HepG2 (cell line): ENCODE data around the gene RGS1. TPM values are rescaled to one million over a fixed set of nuclear protein-coding genes. Genes with fewer than 3 reads are reported as not detected.

Source experiments
- ATAC-seq: fragments of 200-7000 bp; cut with Tn5 transposase; 3 replicates; pipeline ENCODE4 v1.9.1; 2020; ENCODE audit warnings: mild to moderate bottlenecking, moderate library complexity
- BruUV-seq: library from RNA; stranded (reverse); fragments of 400-500 nt; replicated peaks from 2 replicates; lab custom pipeline; 2021; lab: Mats Ljungman, UMichigan
- CTCF ChIA-PET: fragments of 300-600 bp; formaldehyde crosslinking; extraction: SDS; loops from one replicate; lab custom pipeline; 2021; ENCODE audit warnings: low total read pairs, inconsistent platforms, low intra/inter-chr PET ratio; lab: Yijun Ruan, JAX
- POLR2A ChIA-PET: fragments of 350-600 bp; sonication (Branson Sonifier 250); formaldehyde crosslinking; loops from one replicate; lab custom pipeline; 2020; ENCODE audit warnings: antibody characterized with exemption, inconsistent platforms; lab: Yijun Ruan, JAX
- DNase-seq: peaks from one replicate; pipeline ENCODE4 v3.0.0-alpha.2; 2015; ENCODE audit warnings: low spot score
- FAIRE-seq: peaks from 3 replicates; lab custom pipeline; 2011; peaks lifted over from hg19 to GRCh38; lab: Jason Lieb, UNC
- H2AFZ ChIP-seq: one replicate; pipeline ENCODE4 v1.6.1; 2011; ENCODE audit warnings: low read length, inconsistent platforms
- H3K27ac ChIP-seq: fragments of 300-600 bp; 3 replicates; pipeline ENCODE4 v1.8.0; 2011; ENCODE audit warnings: mixed run types, mild to moderate bottlenecking, mixed read lengths, low read length, inconsistent platforms; ENCODE audit not compliant: insufficient read depth; ENCODE audit errors: extremely low read length
- H3K27me3 ChIP-seq, 2 experiments: fragments of 200-600 bp in 1 of 2; 2 replicates in 1 of 2; 3 replicates in 1 of 2; pipeline versions ENCODE4 v1.6.0 to v1.8.0; 2011; ENCODE audit warnings: low read length in 2 of 2, mild to moderate bottlenecking in 2 of 2, moderate library complexity in 2 of 2, inconsistent platforms in 1 of 2; ENCODE audit not compliant: insufficient read depth in 2 of 2, control insufficient read depth in 1 of 2
- H3K36me3 ChIP-seq, 2 experiments: fragments of 200-600 bp in 1 of 2; replicated peaks in 1 of 2; 2 replicates in 1 of 2; 3 replicates in 1 of 2; pipeline versions ENCODE4 v1.5.1 to v1.8.0; 2011; ENCODE audit warnings: low read length in 2 of 2, inconsistent platforms in 1 of 2; ENCODE audit not compliant: insufficient read depth in 2 of 2, control insufficient read depth in 1 of 2
- H3K4me1 ChIP-seq: 2 replicates; pipeline ENCODE4 v1.5.1; 2012; ENCODE audit warnings: low read length, inconsistent platforms; ENCODE audit not compliant: insufficient read depth
- H3K4me2 ChIP-seq: 2 replicates; pipeline ENCODE4 v1.6.0; 2011; ENCODE audit warnings: low read depth, low read length, inconsistent platforms
- H3K4me3 ChIP-seq, 3 experiments: fragments of 200-600 bp in 1 of 3; sonication (generic), shearing (Covaris generic) in 1 of 3; replicated peaks in 1 of 3; 2 replicates each; pipeline ENCODE4 v1.5.1; 2011 to 2016; ENCODE audit warnings: low read length in 3 of 3, inconsistent platforms in 2 of 3, low read depth in 2 of 3, mild to moderate bottlenecking in 2 of 3, control low read depth in 1 of 3, mixed read lengths in 1 of 3; ENCODE audit not compliant: insufficient read depth in 1 of 3
- H3K79me2 ChIP-seq: one replicate; pipeline ENCODE4 v1.6.1; 2011; ENCODE audit warnings: low read length, inconsistent platforms; ENCODE audit not compliant: insufficient read depth
- H3K9ac ChIP-seq: 2 replicates; pipeline ENCODE4 v1.6.0; 2011; ENCODE audit warnings: mild to moderate bottlenecking, low read depth, low read length, inconsistent platforms; ENCODE audit not compliant: insufficient read depth
- H3K9me3 ChIP-seq: 2 replicates; pipeline ENCODE4 v1.5.1; 2012; ENCODE audit warnings: mild to moderate bottlenecking, low read length
- H4K20me1 ChIP-seq: 2 replicates; pipeline ENCODE4 v1.6.0; 2011; ENCODE audit warnings: inconsistent platforms, mild to moderate bottlenecking, low read length, moderate library complexity; ENCODE audit not compliant: insufficient read depth
- BRD4 ChIP-seq: sonication (generic); formaldehyde crosslinking; IDR thresholded peaks from 2 replicates; pipeline ENCODE4 v1.4.0; 2020; ENCODE audit warnings: missing genetic modification reagents
- CREB1 ChIP-seq, 2 experiments: fragments of 450-650 bp in 1 of 2; IDR thresholded peaks; 2 replicates each; pipeline ENCODE4 v1.6.1; 2016 to 2017; ENCODE audit warnings: control low read depth in 1 of 2, mild to moderate bottlenecking in 1 of 2, missing compliant biosample characterization in 1 of 2, missing genetic modification characterization in 1 of 2
- FOSL2 ChIP-seq: sonication (generic); formaldehyde crosslinking; IDR thresholded peaks from 2 replicates; pipeline ENCODE4 v1.4.0; 2020; ENCODE audit warnings: missing genetic modification reagents
- HDAC1 ChIP-seq: sonication (generic); formaldehyde crosslinking; IDR thresholded peaks from 2 replicates; pipeline ENCODE4 v1.5.1; 2020; ENCODE audit warnings: mild to moderate bottlenecking, missing genetic modification reagents
- KAT7 ChIP-seq: IDR thresholded peaks from 2 replicates; pipeline ENCODE4 v1.6.1; 2018; ENCODE audit warnings: borderline replicate concordance, missing compliant biosample characterization
- KDM5B ChIP-seq: sonication (generic); formaldehyde crosslinking; IDR thresholded peaks from 2 replicates; pipeline ENCODE4 v1.4.0; 2020; ENCODE audit warnings: missing genetic modification reagents, mild to moderate bottlenecking, borderline replicate concordance
- PCBP1 ChIP-seq: fragments of 200-400 bp; formaldehyde crosslinking; IDR thresholded peaks from 2 replicates; pipeline ENCODE4 v1.6.1; 2017; ENCODE audit warnings: mild to moderate bottlenecking, low read depth, low read length, borderline replicate concordance
- RAD51 ChIP-seq: fragments of 450-650 bp; IDR thresholded peaks from 2 replicates; pipeline ENCODE4 v1.6.1; 2016; ENCODE audit warnings: borderline replicate concordance
- WIZ ChIP-seq: sonication (generic); formaldehyde crosslinking; IDR thresholded peaks from 2 replicates; pipeline ENCODE4 v1.5.1; 2020; ENCODE audit warnings: mild to moderate bottlenecking, missing genetic modification reagents
- XRCC5 ChIP-seq: fragments of 200-400 bp; formaldehyde crosslinking; optimal IDR thresholded peaks from 2 replicates; pipeline ENCODE3; 2017; ENCODE audit warnings: mild to moderate bottlenecking, low read length
- ZBTB49 ChIP-seq: sonication (generic); formaldehyde crosslinking; IDR thresholded peaks from 2 replicates; pipeline ENCODE4 v1.4.0; 2020; ENCODE audit warnings: missing genetic modification reagents, borderline replicate concordance
- ZMYM4 ChIP-seq: sonication (generic); formaldehyde crosslinking; IDR thresholded peaks from 2 replicates; pipeline ENCODE4 v1.8.1; 2023; ENCODE audit warnings: mild to moderate bottlenecking, missing genetic modification reagents
- ZNF574 ChIP-seq: sonication (generic); formaldehyde crosslinking; IDR thresholded peaks from 2 replicates; pipeline ENCODE4 v1.4.0; 2020; ENCODE audit warnings: missing genetic modification reagents
- ZNF615 ChIP-seq: sonication (generic); formaldehyde crosslinking; IDR thresholded peaks from 2 replicates; pipeline ENCODE4 v1.5.0; 2020; ENCODE audit warnings: mild to moderate bottlenecking, missing genetic modification reagents, borderline replicate concordance
- ZNF619 ChIP-seq: sonication (generic); formaldehyde crosslinking; IDR thresholded peaks from 2 replicates; pipeline ENCODE4 v1.4.0; 2020; ENCODE audit warnings: mild to moderate bottlenecking, missing genetic modification reagents
- ZNF703 ChIP-seq: sonication (generic); formaldehyde crosslinking; IDR thresholded peaks from 2 replicates; pipeline ENCODE4 v1.5.1; 2020; ENCODE audit warnings: missing genetic modification reagents, mild to moderate bottlenecking, moderate library complexity, borderline replicate concordance
- ZNF713 ChIP-seq: sonication (generic); formaldehyde crosslinking; IDR thresholded peaks from 2 replicates; pipeline ENCODE4 v1.4.0; 2020; ENCODE audit warnings: mild to moderate bottlenecking, missing genetic modification reagents
- WGBS: methylation state at CpG from one replicate; pipeline ENCODE4 v1.1.6; 2017; ENCODE audit warnings: low lambda C conversion rate; 5-methylcytosine and 5-hydroxymethylcytosine counted together
- in situ Hi-C: cut with HindIII; loops from 2 replicates; pipeline ENCODE4 v1.10.0; 2017; ENCODE audit warnings: low pct_unique_long_range_greater_than_20kb; ENCODE audit not compliant: extremely low pct_ligation_motif_present
- intact Hi-C: fragments of 100-400 bp; cut with micrococcal nuclease; formaldehyde crosslinking; loops from one replicate; pipeline ENCODE4 v1.10.0; 2022; ENCODE audit not compliant: unreplicated experiment
- polyA plus RNA-seq, 8 experiments: library from polyadenylated mRNA; depleted of rRNA in 3 of 8; stranded (reverse) in 7 of 8; unstranded in 1 of 8; fragments of >200 nt; fragmentation: Illumina TruSeq in 4 of 8; extraction: Trizol in 4 of 8; gene quantifications; 2 replicates each; pipeline versions ENCODE4 v1.2.1 to v1.2.3, GENCODE V29; 2011 to 2016; ENCODE audit warnings: low read depth in 4 of 8, missing spikeins in 1 of 8, mixed read lengths in 1 of 8; ENCODE audit not compliant: insufficient read depth in 1 of 8
- total RNA-seq, 5 experiments: library from RNA; depleted of rRNA; stranded (reverse); fragments of >200 nt; fragmentation: Illumina TruSeq; extraction: Trizol; gene quantifications; 2 replicates each; pipeline ENCODE4 v1.2.3, GENCODE V29; 2016; ENCODE audit warnings: low read depth in 1 of 5

Gene RGS1
- total and polyA plus RNA-seq, 2 of the 13 experiments (the other 11 are each of a cell fraction or from before 2014, with no cell fraction given) = not detected

GRCh38 chr1:192543445-192543844 is 32.1 kb upstream of the RGS1 start:
- DNase-seq (no peak), FAIRE-seq (no peak)
- TF ChIP-seq WIZ (no peak), ZNF574 (CRISPR knock-in tag) (no peak), BRD4 (CRISPR knock-in tag) (no peak), ZMYM4 (no peak), CREB1 (IDR thresholded peaks at IDR 0.05) (no peak), CREB1 (CRISPR knock-in tag; IDR thresholded peaks at IDR 0.05) (no peak), KDM5B (CRISPR knock-in tag) (no peak), PCBP1 (no peak), ZNF713 (CRISPR knock-in tag) (no peak), ZBTB49 (no peak), FOSL2 (CRISPR knock-in tag) (no peak), RAD51 (no peak), ZNF703 (CRISPR knock-in tag) (no peak), XRCC5 (no peak), ZNF619 (CRISPR knock-in tag) (no peak), ZNF615 (CRISPR knock-in tag) (no peak), HDAC1 (CRISPR knock-in tag) (no peak), KAT7 (no peak)

More at GRCh38 chr1:192543445-192543844, 32.1 kb upstream of the RGS1 start:
- intact Hi-C loops = no loop called here
- H3K27ac ChIP-seq = no peak overlapping the region
- CTCF ChIA-PET = no interaction called here
- BruUV-seq = no TSS peak
- ATAC-seq = no peak
- no peak overlapping the region for H3K9ac ChIP-seq
- POLR2A ChIA-PET = no interaction called here
- no peaks in the 10 kb centered on the region; the same call in 1 of the 2 replicates for H4K20me1 ChIP-seq
- 43% methylated on average over 5 of the region's 5 CpGs for WGBS
- H3K9me3 ChIP-seq = no peaks in the 10 kb centered on the region
- H3K4me2 ChIP-seq = no peak overlapping the region
- H3K79me2 ChIP-seq = no peaks in the 10 kb centered on the region
- H3K36me3 ChIP-seq = no peaks in the 10 kb centered on the region
- H3K4me3 ChIP-seq = no peak overlapping the region
- H3K27me3 ChIP-seq = no peaks in the 10 kb centered on the region
- in situ Hi-C loops = no loop called here
- H2AFZ ChIP-seq = no peak overlapping the region
- peaks cover 5% of the 10 kb centered on the region for H3K4me1 ChIP-seq
